GM21423 (cell line): ENCODE data around the gene JAZF1.
"Not testable (repeated sequence)": the region's sequence is repeated elsewhere in the genome, so short reads cannot be mapped to it uniquely, and the experiment has no call there.

ENCODE experiments used
- ATAC-seq: cut with Tn5 transposase; IDR thresholded peaks from one replicate; pipeline ENCODE4 v1.9.1; 2021; ENCODE audit warnings: mild to moderate bottlenecking, moderate library complexity; ENCODE audit not compliant: unreplicated experiment

Gene JAZF1

DNA sequence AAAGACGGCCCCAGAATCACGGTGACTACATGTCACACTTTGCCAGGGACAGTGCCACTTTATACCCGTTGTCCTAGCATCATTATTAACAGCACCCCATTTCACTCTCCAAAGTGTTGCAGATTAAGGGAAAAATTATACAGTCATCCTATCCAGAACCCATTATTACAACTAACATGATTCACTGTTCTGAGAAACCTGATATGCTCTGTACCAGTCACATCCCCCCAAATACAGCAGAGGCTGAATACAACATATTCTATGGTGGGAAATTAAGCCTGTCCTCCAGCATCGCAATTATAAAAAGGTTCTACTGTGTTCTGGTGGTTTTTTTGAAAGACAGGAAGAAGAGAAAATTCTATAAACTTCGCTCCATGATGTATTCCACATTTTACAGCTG is 162.1 kb downstream of the JAZF1 start:
- no peak for ATAC-seq

DNA sequence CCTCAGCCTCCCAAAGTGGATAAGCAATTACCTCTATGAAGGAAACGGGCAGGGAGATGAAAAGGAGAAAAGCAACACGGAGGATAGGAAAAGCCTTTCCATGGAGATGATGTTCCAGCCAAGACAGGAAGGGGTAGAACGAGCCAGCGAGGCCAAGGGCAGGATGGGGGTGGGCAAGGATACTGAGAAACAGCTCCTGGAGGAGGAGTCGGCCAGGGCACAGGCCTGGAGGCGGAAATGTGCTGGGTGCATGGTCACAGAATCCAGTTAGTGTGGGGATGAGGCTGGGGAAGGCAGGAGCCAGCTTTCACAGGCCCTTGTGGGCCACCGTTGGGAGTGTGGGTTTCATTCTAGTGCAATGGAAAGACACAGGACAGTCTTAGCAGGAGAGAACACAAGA is 162.6 kb downstream of the JAZF1 start:
- ATAC-seq, result no peak

DNA sequence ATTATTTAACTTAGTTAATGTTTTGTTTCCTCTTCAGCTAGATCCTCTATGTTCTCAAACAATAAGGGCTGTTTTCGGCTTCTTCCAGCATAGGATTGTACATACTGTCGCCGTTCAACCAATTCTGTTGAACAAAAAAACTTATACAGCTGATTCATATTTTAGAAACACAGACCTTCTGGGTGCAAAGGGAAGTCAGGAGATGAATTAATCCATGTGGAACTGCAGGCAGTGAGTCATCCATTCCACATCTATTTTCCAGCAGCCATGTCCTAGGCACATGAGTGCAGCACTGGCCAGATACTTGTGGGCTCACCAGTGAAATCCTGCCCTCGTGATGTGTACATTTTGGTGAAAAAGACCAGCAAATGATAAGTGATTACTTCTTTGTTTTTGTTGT is 163.2 kb downstream of the JAZF1 start:
- no peak for ATAC-seq

DNA sequence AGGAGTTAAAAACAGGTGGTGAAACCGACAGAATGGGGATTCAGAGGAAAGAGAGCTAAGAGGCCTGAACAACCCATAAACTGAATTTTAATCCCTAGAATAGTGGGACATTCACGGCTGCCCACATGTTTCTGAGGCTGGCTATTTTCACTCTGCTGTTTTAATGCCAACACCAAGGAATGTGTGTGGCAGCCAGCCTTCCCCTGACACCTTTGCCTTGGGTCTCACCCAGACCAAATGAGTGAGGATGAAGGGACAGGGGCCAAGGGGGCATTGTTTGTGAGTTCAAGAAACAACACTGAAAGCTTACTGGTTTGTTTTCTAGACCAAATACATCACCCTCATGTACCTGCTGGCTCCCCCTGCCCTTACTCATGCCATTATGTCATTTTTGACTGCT is 164.3 kb downstream of the JAZF1 start:
- ATAC-seq, result no peak

- no peak for ATAC-seq
Observed at GRCh38 chr7:28015169-28015568, 165.4 kb downstream of the JAZF1 start.

DNA sequence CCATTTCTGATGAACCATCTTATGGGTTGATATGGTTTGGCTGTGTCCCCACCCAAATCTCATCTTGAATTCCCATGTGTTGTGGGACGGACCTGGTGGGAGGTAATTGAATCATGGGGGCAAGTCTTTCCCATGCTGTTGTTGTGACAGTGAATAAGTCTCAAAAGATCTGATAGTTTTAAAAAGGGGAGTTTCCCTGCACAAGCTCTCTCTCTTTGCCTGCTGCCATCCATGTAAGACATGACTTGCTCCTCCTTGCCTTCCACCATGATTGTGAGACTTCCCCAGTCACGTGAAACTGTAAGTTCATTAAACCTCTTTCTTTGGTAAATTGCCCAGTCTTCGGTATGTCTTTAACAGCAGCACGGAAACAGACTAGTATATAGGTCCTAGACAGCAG is 166.3 kb downstream of the JAZF1 start:
- not testable (repeated sequence) for ATAC-seq

DNA sequence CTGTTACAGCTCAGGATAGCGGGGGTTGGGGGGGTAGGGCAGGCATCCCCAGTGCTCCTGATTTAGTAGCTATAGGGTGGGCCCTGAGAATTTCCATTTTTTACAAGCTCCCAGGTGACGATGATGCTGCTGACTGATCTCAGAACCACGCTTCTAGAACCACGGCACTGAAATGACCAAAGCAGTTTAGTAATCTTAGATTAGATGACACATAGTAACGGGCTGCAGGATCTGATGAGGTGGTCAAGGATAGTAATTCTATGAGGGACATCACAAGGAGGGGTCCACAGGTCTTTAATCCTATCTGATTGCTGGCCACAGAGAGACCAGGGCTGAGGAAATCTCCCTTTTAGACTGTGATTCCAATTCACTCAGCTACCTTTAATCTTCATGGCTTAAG is 167.2 kb downstream of the JAZF1 start:
- no peak for ATAC-seq

GRCh38 chr7:28013019-28013418 is 167.6 kb downstream of the JAZF1 start:
- ATAC-seq, result no peak

DNA sequence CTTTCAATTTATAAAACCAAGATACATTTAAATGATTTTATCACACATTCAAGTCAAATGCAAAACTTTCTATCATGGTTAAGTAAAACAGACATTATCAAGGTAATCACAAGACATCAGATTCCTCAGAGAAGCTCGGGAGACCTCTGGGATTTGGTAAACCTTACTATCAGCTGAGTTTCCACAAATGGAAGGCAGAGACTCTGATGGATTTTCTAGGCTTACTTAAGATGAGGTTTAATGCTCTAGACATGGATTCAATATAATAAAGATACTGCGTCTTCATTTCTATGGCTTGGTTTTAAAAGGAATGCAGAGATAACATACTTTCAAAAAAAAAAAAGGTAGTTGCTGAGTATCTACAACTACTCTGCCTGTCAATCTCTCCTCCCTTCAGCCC is 171.7 kb downstream of the JAZF1 start:
- ATAC-seq, result no peak

DNA sequence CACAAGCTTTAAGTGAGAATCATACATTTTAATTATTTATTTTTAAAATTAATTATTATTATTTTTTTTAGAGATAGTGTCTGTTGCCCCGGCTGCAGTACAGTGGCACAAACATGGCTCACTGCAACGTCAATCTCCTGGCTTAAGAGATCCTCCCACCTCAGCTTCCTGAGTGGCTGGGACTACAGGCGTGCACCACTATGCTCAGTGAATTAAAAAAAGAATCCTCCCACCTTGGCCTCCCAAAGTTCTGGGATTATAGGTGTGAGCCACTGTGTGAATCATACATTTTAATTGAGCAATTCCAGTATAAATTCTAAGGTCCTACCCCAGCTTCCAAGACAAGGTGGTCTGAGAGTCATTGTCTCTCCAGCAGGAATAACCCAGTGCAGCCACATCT is 172.4 kb downstream of the JAZF1 start:
- no peak for ATAC-seq

DNA sequence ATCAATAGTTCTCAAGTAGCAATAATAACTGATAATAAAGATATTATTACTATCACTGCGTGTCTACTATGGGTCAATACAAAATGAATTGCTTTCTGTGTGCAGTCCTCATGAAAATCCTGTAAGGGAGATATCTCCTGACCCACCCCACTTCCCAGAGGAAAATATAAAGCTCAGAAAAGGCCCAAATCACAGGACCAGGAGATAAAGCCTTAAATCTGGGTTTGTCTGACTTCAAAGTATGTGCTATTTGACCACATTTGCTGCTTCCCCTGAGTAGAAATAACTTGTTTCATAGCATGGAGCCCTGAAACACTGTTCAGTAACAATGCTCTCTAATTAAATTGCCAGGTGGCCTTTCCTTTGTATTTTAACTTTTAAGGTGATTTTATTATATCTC is 174.1 kb downstream of the JAZF1 start:
- ATAC-seq, result no peak

GRCh38 chr7:28005847-28006231 is 174.8 kb downstream of the JAZF1 start:
- ATAC-seq, result no peak

DNA sequence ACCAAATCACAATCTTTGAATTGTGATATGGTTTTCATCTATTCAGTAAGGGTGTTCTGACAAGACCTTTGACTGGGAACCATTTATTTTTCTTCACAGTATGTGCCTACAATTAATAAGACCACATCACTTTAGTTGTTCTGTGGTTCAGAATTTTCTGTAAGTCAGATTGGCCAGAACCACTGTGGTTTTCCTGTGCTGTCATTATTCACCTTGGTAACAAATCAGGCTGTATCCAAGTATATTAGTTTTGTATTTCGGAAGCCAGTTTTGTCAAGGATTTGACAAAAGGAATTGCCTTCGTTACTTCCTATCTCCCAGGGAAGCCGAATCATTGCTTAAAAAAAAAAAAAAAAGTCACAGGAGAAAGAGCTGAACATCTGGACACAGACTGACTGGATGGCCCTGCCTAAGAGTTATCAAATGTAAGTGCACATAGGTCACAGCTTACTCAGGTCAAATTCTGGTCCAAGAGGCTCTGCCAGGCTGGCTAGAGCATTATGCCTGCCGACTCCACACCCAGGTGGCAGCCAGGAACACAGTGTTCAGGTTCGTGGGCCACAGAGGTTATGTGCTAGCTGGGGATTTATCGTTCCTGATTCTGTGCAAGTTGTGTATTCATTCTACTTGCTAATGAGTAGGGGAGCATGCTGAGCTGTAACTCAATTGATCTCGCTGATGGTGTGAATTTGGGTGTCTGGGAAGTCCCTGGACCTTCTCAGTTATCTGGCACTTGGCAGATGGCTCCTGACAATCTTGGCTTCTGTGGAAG is 175.3 kb downstream of the JAZF1 start:
- ATAC-seq, result no peak

- no peak for ATAC-seq
Observed at GRCh38 chr7:28003408-28003807, 177.2 kb downstream of the JAZF1 start.

DNA sequence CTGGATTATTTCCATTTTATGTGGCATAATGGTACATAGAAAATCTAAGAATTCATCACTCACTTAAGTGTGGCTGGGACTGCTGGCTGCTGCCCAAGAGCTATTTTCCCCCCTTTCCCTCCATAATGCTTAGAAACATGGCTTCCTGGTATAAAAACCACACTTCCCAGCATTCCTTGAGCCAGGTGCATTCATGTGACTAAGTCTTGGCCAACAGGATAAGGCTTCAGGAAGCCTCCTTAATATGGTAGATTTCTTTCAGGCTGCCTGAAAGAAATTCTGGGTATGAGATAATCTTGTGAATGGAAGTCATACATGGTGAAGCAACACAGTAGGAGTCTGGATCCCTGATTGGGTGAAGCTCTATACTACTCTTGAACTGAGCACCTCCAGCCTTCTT is 178.0 kb downstream of the JAZF1 start:
- ATAC-seq, result no peak

- ATAC-seq, result no peak
Observed at GRCh38 chr7:28001896-28002295, 178.7 kb downstream of the JAZF1 start.

GRCh38 chr7:27999829-28000228 is 180.8 kb downstream of the JAZF1 start:
- ATAC-seq, result no peak

DNA sequence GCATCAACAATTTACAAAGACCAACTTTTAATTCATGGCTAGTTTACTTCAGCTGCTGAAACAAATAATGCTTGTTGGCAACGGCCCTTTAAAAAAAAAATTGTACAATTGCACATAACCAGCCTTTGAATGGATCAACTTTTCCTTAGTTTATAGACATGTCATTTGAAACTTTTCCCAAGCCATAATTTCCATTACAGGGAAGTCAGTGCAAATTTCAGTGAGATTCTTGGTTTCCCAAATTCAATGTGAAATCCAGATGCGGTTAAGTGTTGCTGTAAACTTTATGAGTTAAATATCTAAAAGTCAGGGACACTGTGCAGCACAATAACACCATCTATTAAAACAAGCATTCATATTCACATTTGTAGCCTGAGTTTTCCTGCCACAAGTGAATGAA is 182.2 kb downstream of the JAZF1 start:
- ATAC-seq, result no peak

DNA sequence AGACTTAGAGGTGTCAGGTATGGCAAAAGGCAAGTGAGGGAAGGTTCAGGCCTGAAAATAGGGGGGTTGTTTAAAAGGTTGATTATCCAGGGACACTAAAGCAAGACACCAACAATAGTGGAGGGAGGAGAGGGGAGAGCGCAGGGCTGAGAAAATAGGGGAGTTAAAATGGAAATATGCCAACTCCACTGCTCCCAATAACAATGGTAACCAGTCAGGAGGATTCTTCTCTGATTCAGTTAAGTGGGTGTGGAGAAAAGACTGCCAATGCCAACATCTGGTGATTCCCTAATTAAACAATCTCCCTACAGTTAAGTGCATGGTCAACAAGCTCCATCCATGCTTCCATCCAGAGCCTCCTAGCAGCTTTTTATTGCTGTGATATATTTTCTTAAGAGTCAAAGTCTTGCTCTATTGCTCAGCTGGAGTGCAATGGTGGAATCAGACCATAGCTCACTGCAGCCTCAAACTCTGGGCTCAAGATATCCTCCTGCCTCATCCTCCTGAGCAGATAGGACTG is 183.3 kb downstream of the JAZF1 start:
- ATAC-seq, result no peak

GRCh38 chr7:27996141-27996540 is 184.5 kb downstream of the JAZF1 start:
- no peak for ATAC-seq

DNA sequence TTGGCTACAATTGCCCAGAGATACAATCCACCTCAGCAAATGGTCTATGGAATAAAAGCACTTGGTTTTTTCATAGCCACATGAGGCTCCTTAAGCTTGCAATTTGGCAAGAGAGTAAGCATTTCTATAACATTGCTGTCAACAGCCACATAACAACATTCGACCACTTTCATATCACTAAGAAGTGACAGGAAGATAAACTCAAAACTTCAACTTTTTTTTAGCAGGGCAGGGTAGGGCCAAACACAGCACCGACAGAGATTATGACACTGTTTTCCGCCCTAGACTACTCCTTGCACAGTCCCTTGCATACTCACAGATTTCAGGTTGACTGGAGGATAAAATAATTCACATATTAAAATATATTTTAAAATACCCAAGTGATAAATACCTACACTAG is 185.4 kb downstream of the JAZF1 start:
- ATAC-seq, result no peak

DNA sequence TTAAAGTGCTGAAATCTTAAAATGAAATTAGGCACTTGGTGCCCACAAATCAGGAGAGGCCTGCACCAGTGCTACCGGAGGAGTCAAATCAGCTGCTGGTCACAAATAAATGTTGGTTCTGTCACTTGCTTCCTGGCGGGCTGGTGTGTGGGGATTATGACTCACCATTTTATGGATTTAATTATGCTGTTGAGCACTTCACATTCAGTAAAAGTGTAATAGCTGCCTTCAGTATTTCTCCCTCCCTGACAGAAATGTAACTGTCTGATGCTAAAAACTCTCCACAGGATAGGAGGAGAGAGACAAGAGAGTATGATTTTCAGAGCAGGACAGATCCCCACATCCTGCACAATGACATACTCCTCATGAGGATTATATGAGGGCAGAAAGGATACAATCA is 186.0 kb downstream of the JAZF1 start:
- ATAC-seq, result no peak
